Thymus (tissue), 11 donors: ENCODE results near the gene SURF2. TPM values are rescaled to one million over a fixed set of nuclear protein-coding genes. Genes with fewer than 3 reads are reported as not detected.
A peak's percentile ranks its signal among the peaks of the same experiment; 100 is the strongest.

Source experiments
- DNase-seq, 9 donors: peaks; one replicate each; pipeline ENCODE4 v3.0.0-alpha.2; 2013; ENCODE audit warnings: low spot score in 9 of 9, low read depth in 6 of 9, missing footprints in 1 of 9
- H3K27ac ChIP-seq, 2 donors: one replicate each; pipeline ENCODE4 v1.5.1; 2013; ENCODE audit warnings: control low read depth in 1 of 2, low read depth in 1 of 2, low read length in 1 of 2, mild to moderate bottlenecking in 1 of 2, moderate library complexity in 1 of 2
- H3K27me3 ChIP-seq, 2 donors: one replicate each; pipeline ENCODE4 v1.5.1; 2013; ENCODE audit warnings: low read length in 1 of 2; ENCODE audit not compliant: control insufficient read depth in 2 of 2, insufficient read depth in 1 of 2
- H3K36me3 ChIP-seq, 2 donors: one replicate each; pipeline ENCODE4 v1.5.1; 2013; ENCODE audit warnings: low read length in 1 of 2, mild to moderate bottlenecking in 1 of 2, moderate library complexity in 1 of 2; ENCODE audit not compliant: control insufficient read depth in 2 of 2, insufficient read depth in 2 of 2
- H3K4me1 ChIP-seq, 2 donors: one replicate each; pipeline ENCODE4 v1.5.1; 2013; ENCODE audit warnings: low read length in 2 of 2; ENCODE audit not compliant: control insufficient read depth in 2 of 2, insufficient read depth in 2 of 2
- H3K4me3 ChIP-seq, 2 donors: one replicate each; pipeline ENCODE4 v1.5.1; 2013; ENCODE audit warnings: low read length in 2 of 2, control low read depth in 1 of 2, mild to moderate bottlenecking in 1 of 2
- H3K9me3 ChIP-seq, 2 donors: one replicate each; pipeline ENCODE4 v1.5.1; 2013; ENCODE audit warnings: low read length in 1 of 2, mild to moderate bottlenecking in 1 of 2; ENCODE audit not compliant: control insufficient read depth in 2 of 2, insufficient read depth in 1 of 2
- WGBS: extraction: QIAGEN DNeasy Blood & Tissue Kit; methylation state at CpG from one replicate; pipeline ENCODE4 v1.1.7; 2013; 5-methylcytosine and 5-hydroxymethylcytosine counted together
- polyA plus RNA-seq: library from polyadenylated mRNA; stranded (reverse); fragments of 200-250 nt; gene quantifications from one replicate; pipeline ENCODE4 v1.2.3, GENCODE V29; 2013
- total RNA-seq: library from RNA; stranded (reverse); fragments of 120-200 nt; gene quantifications from one replicate; pipeline ENCODE4 v1.2.4, GENCODE V29; 2013
- donor health status: healthy.

Gene SURF2
- total and polyA plus RNA-seq, 2 donors, result 21.9 to 34.0 TPM

DNA sequence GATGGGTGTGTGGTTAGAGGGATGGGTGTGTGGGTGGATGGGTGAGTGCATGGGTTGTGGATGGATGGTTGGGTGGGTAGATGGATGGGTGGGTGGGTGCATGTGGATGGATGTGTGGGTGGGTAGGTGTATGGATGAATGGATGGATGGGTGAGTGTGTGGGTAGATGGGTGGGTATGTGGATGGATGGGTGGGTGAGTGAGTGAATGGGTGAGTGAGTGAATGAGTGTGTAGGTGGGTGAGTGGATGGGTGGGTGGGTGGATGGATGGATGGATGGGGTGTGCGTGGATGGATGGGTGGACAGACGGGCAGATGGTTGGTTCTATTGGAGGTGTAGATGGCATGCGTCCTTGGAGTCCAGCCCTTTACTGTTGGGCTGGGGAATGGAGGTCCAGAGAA, 37.0 kb downstream of the SURF2 start:
- H3K27ac ChIP-seq, result no peak overlapping the region
- H3K27me3 ChIP-seq, result peaks cover 0 to 21% of the 10 kb centered on the region in 2 donors
- H3K9me3 ChIP-seq, result peaks cover 0 to 4% of the 10 kb centered on the region in 2 donors
- no peak overlapping the region for H3K4me3 ChIP-seq
- DNase-seq, result no peak
- no peaks in the 10 kb centered on the region for H3K36me3 ChIP-seq
- WGBS, result 96% methylated on average over 3 of the region's 3 CpGs
- H3K4me1 ChIP-seq, result peaks cover 0 to 2% of the 10 kb centered on the region in 2 donors

DNA sequence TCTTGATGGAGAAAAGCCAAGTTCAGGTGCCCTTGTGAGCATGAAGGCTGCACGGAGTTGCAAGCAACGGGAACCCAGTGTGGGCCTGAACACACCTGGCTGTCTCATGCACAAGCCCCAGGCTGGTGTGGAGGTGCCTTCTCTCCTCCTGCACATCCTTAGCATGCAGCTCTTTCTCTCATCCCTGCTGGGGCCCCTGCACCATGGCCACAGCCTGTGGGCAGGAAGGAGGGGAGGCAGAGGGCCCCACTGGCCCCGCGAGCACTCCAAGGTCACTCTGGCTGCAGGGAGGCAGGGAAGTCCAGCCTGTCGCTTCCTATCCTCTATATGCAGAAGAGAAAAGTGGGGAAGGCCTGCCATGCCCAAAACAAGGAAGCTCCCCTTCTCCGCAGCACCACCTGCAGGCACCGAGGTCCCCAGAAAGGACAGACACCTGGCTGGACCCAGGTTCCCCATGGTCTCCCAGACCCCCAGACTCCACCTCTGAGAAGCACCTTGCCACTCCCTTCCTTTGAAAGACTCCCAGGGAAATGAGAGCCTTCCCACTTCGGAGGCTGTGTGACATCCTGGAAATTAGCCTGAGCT, 38.4 kb downstream of the SURF2 start:
- Histone ChIP-seq H3K27me3 (peaks cover 0 to 21% of the 10 kb centered on the region in 2 donors), H3K9me3 (peaks cover 0 to 4% of the 10 kb centered on the region in 2 donors), H3K4me1 (peaks cover 0 to 2% of the 10 kb centered on the region in 2 donors), H3K27ac (no peak overlapping the region), H3K36me3 (no peaks in the 10 kb centered on the region), H3K4me3 (no peak overlapping the region)
- WGBS, result 34% methylated on average over 8 of the region's 8 CpGs
- no peak for DNase-seq

DNA sequence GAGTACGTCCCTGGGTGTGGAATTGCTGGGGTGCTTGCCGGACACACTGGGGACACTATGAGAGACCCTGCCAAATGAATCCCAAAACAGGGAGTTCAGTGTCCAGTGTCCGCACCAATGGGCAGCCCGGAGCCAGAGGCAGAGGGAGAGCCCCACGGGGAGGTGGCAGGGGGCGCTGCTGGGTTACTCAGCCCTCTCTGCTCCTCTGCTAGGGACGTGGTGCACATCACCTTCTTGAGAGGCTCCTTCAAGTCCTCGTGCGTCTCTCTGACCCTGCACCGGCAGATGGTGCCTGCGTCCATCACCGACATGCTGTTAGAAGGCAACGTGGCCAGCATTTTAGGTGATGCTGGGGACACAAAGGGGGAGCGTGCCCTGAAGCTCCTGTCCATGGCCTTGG, 40.6 kb downstream of the SURF2 start:
- peaks cover 2 to 5% of the 10 kb centered on the region in 2 donors for H3K36me3 ChIP-seq
- 48% methylated on average over 14 of the region's 14 CpGs for WGBS
- no peak for DNase-seq
- H3K4me1 ChIP-seq, result no peaks in the 10 kb centered on the region
- H3K27me3 ChIP-seq, result peaks cover 0 to 21% of the 10 kb centered on the region in 2 donors
- no peaks in the 10 kb centered on the region for H3K9me3 ChIP-seq
- no peak overlapping the region for H3K4me3 ChIP-seq
- no peak overlapping the region for H3K27ac ChIP-seq

DNA sequence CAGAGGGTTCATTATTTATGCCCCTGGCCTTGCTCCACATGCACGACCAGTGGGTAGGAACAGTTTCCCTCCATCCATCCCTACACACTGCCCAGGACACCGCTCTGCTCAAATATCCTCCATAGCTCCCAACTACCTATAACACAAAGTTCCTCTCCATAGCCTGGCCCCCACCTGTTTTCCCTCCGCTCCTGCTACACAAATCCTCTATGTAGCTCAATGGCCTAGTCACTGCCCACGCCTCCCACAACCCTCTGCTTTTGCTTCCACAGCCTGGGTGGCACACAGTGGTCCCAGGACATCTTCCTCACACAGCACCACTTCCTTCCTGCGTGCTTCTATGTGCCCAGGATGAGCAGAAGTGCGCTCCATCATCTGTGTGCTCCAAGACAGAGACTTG, 41.0 kb downstream of the SURF2 start:
- Histone ChIP-seq H3K4me1 (no peaks in the 10 kb centered on the region), H3K27me3 (peaks cover 0 to 21% of the 10 kb centered on the region in 2 donors), H3K36me3 (peaks cover 2 to 6% of the 10 kb centered on the region in 2 donors), H3K9me3 (no peaks in the 10 kb centered on the region), H3K4me3 (no peak overlapping the region), H3K27ac (no peak overlapping the region)
- 87% methylated on average over 6 of the region's 6 CpGs for WGBS
- DNase-seq, result no peak

DNA sequence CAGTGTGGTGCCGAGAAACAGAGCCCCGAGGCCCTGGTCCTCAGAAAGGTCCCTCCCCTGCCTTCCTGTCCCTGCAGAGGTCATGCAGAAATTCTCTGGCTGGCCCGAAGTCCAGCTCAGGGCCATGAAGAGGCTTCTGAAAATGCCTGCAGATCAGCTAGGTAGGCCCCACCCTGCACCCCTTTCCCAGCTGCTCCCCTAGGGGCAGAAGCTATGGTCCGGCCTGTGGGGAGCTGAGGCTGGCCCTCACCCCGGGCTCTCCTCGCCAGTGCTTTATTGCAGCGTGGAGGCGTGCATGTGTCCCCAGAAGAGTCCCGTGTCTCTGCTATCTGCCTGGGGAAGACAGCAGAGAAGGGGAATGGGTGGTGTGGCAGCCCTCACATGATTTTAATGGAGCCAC, 41.5 kb downstream of the SURF2 start:
- Histone ChIP-seq H3K4me1 (no peaks in the 10 kb centered on the region), H3K27ac (no peak overlapping the region), H3K9me3 (no peaks in the 10 kb centered on the region), H3K36me3 (peaks cover 2 to 10% of the 10 kb centered on the region in 2 donors), H3K4me3 (no peak overlapping the region), H3K27me3 (peaks cover 0 to 21% of the 10 kb centered on the region in 2 donors)
- no peak for DNase-seq
- 86% methylated on average over 9 of the region's 9 CpGs for WGBS

DNA sequence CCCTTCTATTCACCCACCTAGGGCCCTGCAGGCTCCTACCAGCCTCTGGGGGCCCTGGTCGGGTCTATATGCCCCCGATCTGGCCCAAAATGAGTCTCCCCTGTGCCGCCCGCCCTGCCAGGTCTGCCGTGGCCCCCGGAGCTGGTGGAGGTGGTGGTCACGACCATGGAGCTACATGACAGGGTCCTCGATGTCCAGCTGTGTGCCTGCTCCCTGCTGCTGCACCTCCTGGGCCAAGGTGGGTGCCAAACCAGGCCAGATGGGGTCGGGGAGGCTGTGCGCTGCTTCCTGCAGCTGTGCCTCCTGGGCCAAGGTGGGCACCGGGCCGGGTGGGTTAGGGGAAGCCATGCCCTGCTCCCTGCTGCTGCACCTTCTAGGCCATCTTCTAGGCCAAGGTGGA, 43.9 kb downstream of the SURF2 start:
- H3K27me3 ChIP-seq, result peaks cover 0 to 16% of the 10 kb centered on the region in 2 donors
- no peaks in the 10 kb centered on the region for H3K9me3 ChIP-seq
- no peaks in the 10 kb centered on the region for H3K4me1 ChIP-seq
- DNase-seq, result no peak
- WGBS, result 95% methylated on average over 12 of the region's 12 CpGs
- H3K4me3 ChIP-seq, result no peak overlapping the region
- peaks cover 12 to 23% of the 10 kb centered on the region in 2 donors for H3K36me3 ChIP-seq
- no peak overlapping the region for H3K27ac ChIP-seq

DNA sequence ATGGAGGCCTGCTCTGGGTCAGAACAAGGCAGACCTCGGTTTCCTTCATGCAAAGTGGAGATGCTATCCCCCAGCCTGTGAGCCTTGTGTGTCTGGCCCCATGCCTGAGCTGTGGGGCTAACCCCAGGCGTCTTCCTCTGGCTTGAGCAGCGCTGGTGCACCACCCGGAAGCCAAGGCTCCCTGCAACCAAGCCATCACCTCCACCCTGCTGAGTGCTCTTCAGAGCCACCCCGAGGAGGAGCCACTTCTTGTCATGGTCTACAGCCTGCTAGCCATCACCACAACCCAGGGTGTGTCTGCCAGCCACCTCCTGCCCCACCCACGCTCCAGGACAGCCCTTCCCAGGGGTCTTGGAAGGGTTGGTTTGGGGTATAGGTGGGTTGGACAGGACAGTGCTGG, 45.2 kb downstream of the SURF2 start:
- no peaks in the 10 kb centered on the region for H3K4me1 ChIP-seq
- peaks cover 0 to 11% of the 10 kb centered on the region in 2 donors for H3K27me3 ChIP-seq
- peaks cover 23 to 36% of the 10 kb centered on the region in 2 donors for H3K36me3 ChIP-seq
- no peak overlapping the region for H3K27ac ChIP-seq
- H3K9me3 ChIP-seq, result no peaks in the 10 kb centered on the region
- WGBS, result 96% methylated on average over 6 of the region's 6 CpGs
- DNase-seq, result no peak
- H3K4me3 ChIP-seq, result no peak overlapping the region

DNA sequence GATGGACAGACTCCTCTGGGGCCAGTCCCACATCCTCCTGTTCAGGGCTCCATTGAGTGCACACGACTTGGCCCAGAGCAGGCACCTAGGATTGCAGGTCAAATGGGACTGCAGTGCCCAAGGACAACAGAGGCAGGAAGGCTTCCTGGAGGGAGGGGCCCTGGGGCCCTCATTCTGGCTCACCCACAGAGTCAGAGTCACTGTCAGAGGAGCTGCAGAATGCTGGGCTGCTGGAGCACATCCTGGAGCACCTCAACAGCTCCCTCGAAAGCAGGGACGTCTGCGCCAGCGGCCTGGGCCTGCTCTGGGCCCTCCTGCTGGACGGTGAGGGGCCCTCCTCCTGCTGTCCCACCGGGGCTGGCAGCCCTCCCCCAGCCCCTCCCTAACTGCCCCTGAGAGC, 46.3 kb downstream of the SURF2 start:
- peaks cover 0 to 4% of the 10 kb centered on the region in 2 donors for H3K27me3 ChIP-seq
- H3K36me3 ChIP-seq, result peaks cover 34 to 46% of the 10 kb centered on the region in 2 donors
- 91% methylated on average over 7 of the region's 7 CpGs for WGBS
- H3K27ac ChIP-seq, result no peak overlapping the region
- H3K4me1 ChIP-seq, result no peaks in the 10 kb centered on the region
- DNase-seq, result no peak
- H3K4me3 ChIP-seq, result no peak overlapping the region
- H3K9me3 ChIP-seq, result no peaks in the 10 kb centered on the region

DNA sequence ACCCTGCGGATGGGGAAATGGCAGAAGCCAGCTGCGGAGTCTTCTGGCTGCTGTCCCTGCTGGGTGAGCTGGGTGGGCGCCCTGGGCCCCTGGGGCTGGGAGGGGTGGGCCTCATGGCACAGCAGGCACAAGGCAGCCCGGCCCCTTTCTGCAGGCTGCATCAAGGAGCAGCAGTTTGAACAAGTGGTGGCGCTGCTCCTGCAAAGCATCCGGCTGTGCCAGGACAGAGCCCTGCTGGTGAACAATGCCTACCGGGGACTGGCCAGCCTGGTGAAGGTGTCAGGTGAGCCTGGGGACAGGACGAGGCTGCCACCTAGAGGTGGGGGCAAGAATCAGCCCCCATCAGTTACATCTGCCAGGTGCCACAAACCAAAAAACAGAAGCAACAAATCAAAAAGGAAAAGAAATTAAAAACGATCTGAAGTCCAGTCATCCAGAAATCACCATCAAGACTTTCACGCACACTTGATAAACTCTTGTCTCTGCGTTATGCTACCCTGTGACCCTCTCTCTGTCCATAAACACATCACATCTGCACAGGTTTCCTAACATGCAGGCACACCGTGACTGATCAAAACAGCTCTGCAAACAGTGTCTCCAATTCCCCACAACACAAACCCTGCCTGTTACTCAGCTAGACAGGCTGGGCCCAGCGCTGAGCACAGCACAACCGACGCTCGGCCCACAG, 47.6 kb downstream of the SURF2 start:
- no peaks in the 10 kb centered on the region for H3K27me3 ChIP-seq
- H3K4me3 ChIP-seq, result no peak overlapping the region
- WGBS, result 88% methylated on average over 16 of the region's 16 CpGs
- H3K27ac ChIP-seq, result no peak overlapping the region
- peak in 5 of 9 donors; percentile 9 to 52 (median 26) for DNase-seq
- no peaks in the 10 kb centered on the region for H3K4me1 ChIP-seq
- H3K9me3 ChIP-seq, result no peaks in the 10 kb centered on the region
- peaks cover 44 to 54% of the 10 kb centered on the region in 2 donors for H3K36me3 ChIP-seq
